Neural crest cell (in vitro differentiated cells): Measurements from ENCODE around the gene ASCL3. TPM values are rescaled to one million over a fixed set of nuclear protein-coding genes. Genes with fewer than 3 reads are reported as not detected.
A peak's percentile ranks its signal among the peaks of the same experiment; 100 is the strongest.
"Not testable (repeated sequence)": the region's sequence is repeated elsewhere in the genome, so short reads cannot be mapped to it uniquely, and the experiment has no call there.

ENCODE experiments used
- DNase-seq: peaks from one replicate; pipeline ENCODE4 v3.0.0; 2021; ENCODE audit warnings: low read depth, mixed read lengths, low spot score
- H3K27ac Mint-ChIP-seq: one replicate; pipeline ENCODE4 v1.8.0; 2021; ENCODE audit warnings: mild to moderate bottlenecking, mixed read lengths; ENCODE audit not compliant: unreplicated experiment
- H3K27me3 Mint-ChIP-seq: 2 replicates; pipeline ENCODE4 v1.8.0; 2021; ENCODE audit warnings: low read depth, mild to moderate bottlenecking, mixed read lengths
- H3K36me3 Mint-ChIP-seq: 2 replicates; pipeline ENCODE4 v1.8.0; 2021; ENCODE audit warnings: low read depth, mild to moderate bottlenecking, mixed read lengths
- H3K4me1 Mint-ChIP-seq: 2 replicates; pipeline ENCODE4 v1.8.0; 2021; ENCODE audit warnings: mixed read lengths
- H3K4me3 Mint-ChIP-seq: one replicate; pipeline ENCODE4 v1.8.0; 2021; ENCODE audit warnings: mild to moderate bottlenecking, mixed read lengths
- H3K9me3 Mint-ChIP-seq: 2 replicates; pipeline ENCODE4 v1.8.0; 2021; ENCODE audit warnings: mixed read lengths
- CTCF ChIP-seq: fragments of 200-600 bp; sonication (generic); conservative IDR thresholded peaks from 2 replicates; pipeline ENCODE4 v1.5.0; 2021; ENCODE audit warnings: antibody characterized with exemption, mild to moderate bottlenecking
- total RNA-seq: library from RNA; stranded (reverse); gene quantifications from 2 replicates; pipeline ENCODE4 v1.2.1, GENCODE V29; 2021

Gene ASCL3
- total RNA-seq, 1 donor from 2014 or later, result not detected

- Mint-ChIP-seq H3K4me3 (no peak overlapping the region), H3K27me3 (no peaks in the 10 kb centered on the region), H3K36me3 (no peaks in the 10 kb centered on the region), H3K9me3 (no peaks in the 10 kb centered on the region), H3K27ac (no peak overlapping the region), H3K4me1 (peaks cover 11% of the 10 kb centered on the region)
- no peak for DNase-seq
- no peak for TF ChIP-seq CTCF
These were observed 5.2 kb downstream of the ASCL3 start for GRCh38 chr11:8937659-8938058.

GRCh38 chr11:8937159-8937558, 5.7 kb downstream of the ASCL3 start:
- H3K36me3 Mint-ChIP-seq, result no peaks in the 10 kb centered on the region
- H3K9me3 Mint-ChIP-seq, result no peaks in the 10 kb centered on the region

GRCh38 chr11:8935789-8936188, 7.0 kb downstream of the ASCL3 start:
- H3K4me1 Mint-ChIP-seq, result peaks cover 11% of the 10 kb centered on the region
- H3K36me3 Mint-ChIP-seq, DNase-seq, H3K27ac Mint-ChIP-seq, H3K4me3 Mint-ChIP-seq, H3K9me3 Mint-ChIP-seq, H3K27me3 Mint-ChIP-seq: not testable (repeated sequence)

More at GRCh38 chr11:8937159-8937558, 5.7 kb downstream of the ASCL3 start:
- DNase-seq, result no peak
- no peak for TF ChIP-seq CTCF
- Mint-ChIP-seq H3K27ac (peak overlapping the region; percentile 86), H3K4me1 (peaks cover 11% of the 10 kb centered on the region), H3K27me3 (no peaks in the 10 kb centered on the region), H3K4me3 (no peak overlapping the region)

GRCh38 chr11:8934742-8935488, 7.9 kb downstream of the ASCL3 start:
- no peak for DNase-seq
- H3K9me3 Mint-ChIP-seq, result no peaks in the 10 kb centered on the region
- H3K4me3 Mint-ChIP-seq, result no peak overlapping the region
- no peaks in the 10 kb centered on the region for H3K36me3 Mint-ChIP-seq
- peaks cover 11% of the 10 kb centered on the region for H3K4me1 Mint-ChIP-seq
- H3K27me3 Mint-ChIP-seq, result no peaks in the 10 kb centered on the region
- H3K27ac Mint-ChIP-seq, result no peak overlapping the region
- no peak for TF ChIP-seq CTCF

- DNase-seq, result no peak
- Mint-ChIP-seq H3K4me1 (peaks cover 11% of the 10 kb centered on the region), H3K36me3 (no peaks in the 10 kb centered on the region), H3K27me3 (no peaks in the 10 kb centered on the region), H3K4me3 (no peak overlapping the region), H3K27ac (no peak overlapping the region), H3K9me3 (no peaks in the 10 kb centered on the region)
- TF ChIP-seq CTCF, result no peak
These were observed 8.9 kb downstream of the ASCL3 start for GRCh38 chr11:8933931-8934330.

GRCh38 chr11:8932564-8933180, 10.1 kb downstream of the ASCL3 start, which contains the start of gene C11orf16:
Gene C11orf16, minus strand, starts transcription at chr11:8932947. Its CDS starts 639 bp downstream, at chr11:8932308.
- H3K9me3 Mint-ChIP-seq, result no peaks in the 10 kb centered on the region
- TF ChIP-seq CTCF, result no peak
- H3K27me3 Mint-ChIP-seq, result no peaks in the 10 kb centered on the region
- peaks cover 11% of the 10 kb centered on the region for H3K4me1 Mint-ChIP-seq
- H3K4me3 Mint-ChIP-seq, result no peak within 1 kb of the TSS
- DNase-seq, result no peak
- H3K36me3 Mint-ChIP-seq, result no peaks in the 10 kb centered on the region
- H3K27ac Mint-ChIP-seq, result no peak within 1 kb of the TSS
